Measurements from ENCODE around the gene CFAP100. TPM values are rescaled to one million over a fixed set of nuclear protein-coding genes. Genes with fewer than 3 reads are reported as not detected.

CFAP100 gene
- total RNA-seq, 1 donor from 2014 or later = not detected

GRCh38 chr3:126424751-126425150 is 30.0 kb downstream of the CFAP100 start:
- H4K20me1 ChIP-seq (ENCODE audit: low read depth) = no peaks in the 10 kb centered on the region
- H3K79me2 ChIP-seq (ENCODE audit: low read depth) = no peaks in the 10 kb centered on the region
- Mint-ChIP-seq H3K9me3 (peaks cover 17% of the 10 kb centered on the region), H3K4me3 (no peak overlapping the region), H3K27me3 (ENCODE audit: insufficient read depth, low read depth) (peaks cover 2% of the 10 kb centered on the region), H3K36me3 (peaks cover 7% of the 10 kb centered on the region), H3K4me1 (peaks cover 5% of the 10 kb centered on the region), H3K27ac (no peak overlapping the region)
- no peak overlapping the region for H3K9ac ChIP-seq
- no peaks in the 10 kb centered on the region for H3K36me3 ChIP-seq
- no peak overlapping the region for H2AFZ ChIP-seq (replicated peaks)
- H3K9me3 ChIP-seq (ENCODE audit: low read depth) = peaks cover 6% of the 10 kb centered on the region
- no peaks in the 10 kb centered on the region for H3K4me1 ChIP-seq
- H3K4me2 ChIP-seq = no peak overlapping the region
- DNase-seq (ENCODE audit: low spot score) = no peak
- H3K27ac ChIP-seq = no peak overlapping the region
- no peaks in the 10 kb centered on the region for H3F3A ChIP-seq (ENCODE audit: low read depth)
- TF ChIP-seq, protein P1, sequence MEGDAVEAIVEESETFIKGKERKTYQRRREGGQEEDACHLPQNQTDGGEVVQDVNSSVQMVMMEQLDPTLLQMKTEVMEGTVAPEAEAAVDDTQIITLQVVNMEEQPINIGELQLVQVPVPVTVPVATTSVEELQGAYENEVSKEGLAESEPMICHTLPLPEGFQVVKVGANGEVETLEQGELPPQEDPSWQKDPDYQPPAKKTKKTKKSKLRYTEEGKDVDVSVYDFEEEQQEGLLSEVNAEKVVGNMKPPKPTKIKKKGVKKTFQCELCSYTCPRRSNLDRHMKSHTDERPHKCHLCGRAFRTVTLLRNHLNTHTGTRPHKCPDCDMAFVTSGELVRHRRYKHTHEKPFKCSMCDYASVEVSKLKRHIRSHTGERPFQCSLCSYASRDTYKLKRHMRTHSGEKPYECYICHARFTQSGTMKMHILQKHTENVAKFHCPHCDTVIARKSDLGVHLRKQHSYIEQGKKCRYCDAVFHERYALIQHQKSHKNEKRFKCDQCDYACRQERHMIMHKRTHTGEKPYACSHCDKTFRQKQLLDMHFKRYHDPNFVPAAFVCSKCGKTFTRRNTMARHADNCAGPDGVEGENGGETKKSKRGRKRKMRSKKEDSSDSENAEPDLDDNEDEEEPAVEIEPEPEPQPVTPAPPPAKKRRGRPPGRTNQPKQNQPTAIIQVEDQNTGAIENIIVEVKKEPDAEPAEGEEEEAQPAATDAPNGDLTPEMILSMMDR (IDR thresholded peaks at IDR 0.05) = no peak
- TF ChIP-seq EZH2 (IDR thresholded peaks at IDR 0.05) (no peak), EZH2phosphoT487 (IDR thresholded peaks at IDR 0.05) (no peak)
- no peak overlapping the region for H3K4me3 ChIP-seq
- H3K27me3 ChIP-seq = no peaks in the 10 kb centered on the region

DNA sequence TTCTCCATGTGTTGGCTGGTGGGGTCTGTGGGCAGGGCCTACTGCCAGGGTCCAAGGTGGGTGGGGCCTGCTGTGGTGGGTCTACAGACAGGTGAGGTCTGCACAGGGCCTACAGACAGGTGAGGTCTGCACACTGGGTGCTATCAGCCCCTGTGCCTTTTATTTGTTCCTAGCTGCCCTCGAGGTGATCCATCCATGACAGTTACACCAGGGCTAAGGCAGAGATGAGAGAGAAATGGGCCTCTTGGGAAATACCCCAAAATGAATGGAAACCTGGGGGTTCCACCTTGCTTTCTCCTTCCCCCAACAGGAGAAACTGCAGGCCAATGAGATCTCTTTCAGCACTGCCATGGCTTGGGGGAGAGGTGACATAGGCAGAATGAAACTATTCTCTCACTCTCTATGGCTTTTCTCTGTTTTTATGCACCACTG is 36.4 kb downstream of the CFAP100 start:
- H2AFZ ChIP-seq (replicated peaks) = no peak overlapping the region
- Mint-ChIP-seq H3K4me1 (peaks cover 4% of the 10 kb centered on the region), H3K4me3 (no peak overlapping the region), H3K36me3 (peaks cover 10% of the 10 kb centered on the region), H3K27me3 (ENCODE audit: insufficient read depth, low read depth) (peaks cover 3% of the 10 kb centered on the region), H3K27ac (no peak overlapping the region), H3K9me3 (peaks cover 11% of the 10 kb centered on the region)
- H3K4me1 ChIP-seq = no peaks in the 10 kb centered on the region
- no peak overlapping the region for H3K27ac ChIP-seq
- DNase-seq (ENCODE audit: low spot score) = no peak
- no peaks in the 10 kb centered on the region for H3K27me3 ChIP-seq
- H3K79me2 ChIP-seq (ENCODE audit: low read depth) = no peaks in the 10 kb centered on the region
- no peak overlapping the region for H3K4me3 ChIP-seq
- no peak overlapping the region for H3K9ac ChIP-seq
- no peaks in the 10 kb centered on the region for H3K9me3 ChIP-seq (ENCODE audit: low read depth)
- H4K20me1 ChIP-seq (ENCODE audit: low read depth) = no peaks in the 10 kb centered on the region
- no peak for TF ChIP-seq EZH2 (IDR thresholded peaks at IDR 0.05)
- TF ChIP-seq, protein P1 (IDR thresholded peaks at IDR 0.05) = no peak
- TF ChIP-seq EZH2phosphoT487 (IDR thresholded peaks at IDR 0.05) = no peak
- H3K4me2 ChIP-seq = no peak overlapping the region
- no peaks in the 10 kb centered on the region for H3F3A ChIP-seq (ENCODE audit: low read depth)
- no peaks in the 10 kb centered on the region for H3K36me3 ChIP-seq

GRCh38 chr3:126432361-126433104 is 37.8 kb downstream of the CFAP100 start:
- Histone ChIP-seq H3K9me3 (ENCODE audit: low read depth) (no peaks in the 10 kb centered on the region), H3K27me3 (no peaks in the 10 kb centered on the region), H2AFZ (replicated peaks) (no peak overlapping the region), H3K9ac (no peak overlapping the region), H3K36me3 (no peaks in the 10 kb centered on the region), H3F3A (ENCODE audit: low read depth) (no peaks in the 10 kb centered on the region), H3K27ac (no peak overlapping the region), H3K79me2 (ENCODE audit: low read depth) (no peaks in the 10 kb centered on the region), H4K20me1 (ENCODE audit: low read depth) (no peaks in the 10 kb centered on the region), H3K4me2 (no peak overlapping the region), H3K4me1 (no peaks in the 10 kb centered on the region), H3K4me3 (no peak overlapping the region)
- peaks cover 3% of the 10 kb centered on the region for H3K27me3 Mint-ChIP-seq (ENCODE audit: insufficient read depth, low read depth)
- H3K4me1 Mint-ChIP-seq = peaks cover 10% of the 10 kb centered on the region
- TF ChIP-seq EZH2phosphoT487 (IDR thresholded peaks at IDR 0.05) (no peak), EZH2 (IDR thresholded peaks at IDR 0.05) (no peak)
- TF ChIP-seq, protein P1 (IDR thresholded peaks at IDR 0.05) = no peak
- no peak overlapping the region for H3K4me3 Mint-ChIP-seq
- DNase-seq (ENCODE audit: low spot score) = no peak
- no peak overlapping the region for H3K27ac Mint-ChIP-seq
- peaks cover 3% of the 10 kb centered on the region for H3K9me3 Mint-ChIP-seq
- H3K36me3 Mint-ChIP-seq = peaks cover 8% of the 10 kb centered on the region

Data from neural progenitor cell (in vitro differentiated cells).